VCaP (cell line): ENCODE data around the gene C19orf44.

ENCODE experiments used
- H3K27ac ChIP-seq: fragments of 450-650 bp; 2 replicates; pipeline ENCODE4 v1.5.1; 2017
- TF ChIP-seq, protein P1 (sequence below): fragments of 450-650 bp; conservative IDR thresholded peaks from 2 replicates; pipeline ENCODE4 v1.5.1; 2017; ENCODE audit warnings: mild to moderate bottlenecking, moderate library complexity

The C19orf44 gene

GRCh38 chr19:16536130-16536529 is 39.9 kb downstream of the C19orf44 start:
- TF ChIP-seq, protein P1, sequence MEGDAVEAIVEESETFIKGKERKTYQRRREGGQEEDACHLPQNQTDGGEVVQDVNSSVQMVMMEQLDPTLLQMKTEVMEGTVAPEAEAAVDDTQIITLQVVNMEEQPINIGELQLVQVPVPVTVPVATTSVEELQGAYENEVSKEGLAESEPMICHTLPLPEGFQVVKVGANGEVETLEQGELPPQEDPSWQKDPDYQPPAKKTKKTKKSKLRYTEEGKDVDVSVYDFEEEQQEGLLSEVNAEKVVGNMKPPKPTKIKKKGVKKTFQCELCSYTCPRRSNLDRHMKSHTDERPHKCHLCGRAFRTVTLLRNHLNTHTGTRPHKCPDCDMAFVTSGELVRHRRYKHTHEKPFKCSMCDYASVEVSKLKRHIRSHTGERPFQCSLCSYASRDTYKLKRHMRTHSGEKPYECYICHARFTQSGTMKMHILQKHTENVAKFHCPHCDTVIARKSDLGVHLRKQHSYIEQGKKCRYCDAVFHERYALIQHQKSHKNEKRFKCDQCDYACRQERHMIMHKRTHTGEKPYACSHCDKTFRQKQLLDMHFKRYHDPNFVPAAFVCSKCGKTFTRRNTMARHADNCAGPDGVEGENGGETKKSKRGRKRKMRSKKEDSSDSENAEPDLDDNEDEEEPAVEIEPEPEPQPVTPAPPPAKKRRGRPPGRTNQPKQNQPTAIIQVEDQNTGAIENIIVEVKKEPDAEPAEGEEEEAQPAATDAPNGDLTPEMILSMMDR: no peak

GRCh38 chr19:16537111-16537510 is 40.9 kb downstream of the C19orf44 start:
- no peak overlapping the region for H3K27ac ChIP-seq
- TF ChIP-seq, protein P1: no peak

More at GRCh38 chr19:16536130-16536529, 39.9 kb downstream of the C19orf44 start:
- H3K27ac ChIP-seq: no peak overlapping the region

DNA sequence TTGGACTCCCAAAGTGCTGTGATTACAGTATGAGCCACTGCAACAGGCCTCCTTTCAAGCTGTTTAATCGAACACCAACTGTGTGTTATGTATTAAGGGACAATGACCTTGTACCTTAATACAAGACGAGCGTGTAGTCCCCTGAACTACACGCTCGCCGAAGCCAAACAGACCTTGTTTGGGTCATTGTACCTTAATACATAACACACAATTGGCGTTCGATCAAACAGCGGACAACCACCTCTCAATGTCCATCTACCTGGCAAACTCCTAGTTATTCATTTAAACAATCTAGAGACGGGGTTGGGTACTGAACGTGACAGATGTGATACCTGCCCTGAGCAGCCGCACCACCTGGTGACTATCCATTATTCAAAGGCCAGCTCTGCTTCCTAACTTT is 44.8 kb downstream of the C19orf44 start:
- H3K27ac ChIP-seq: peak overlapping the region; percentile 96; the same call in 1 of the 2 replicates
- TF ChIP-seq, protein P1: no peak

DNA sequence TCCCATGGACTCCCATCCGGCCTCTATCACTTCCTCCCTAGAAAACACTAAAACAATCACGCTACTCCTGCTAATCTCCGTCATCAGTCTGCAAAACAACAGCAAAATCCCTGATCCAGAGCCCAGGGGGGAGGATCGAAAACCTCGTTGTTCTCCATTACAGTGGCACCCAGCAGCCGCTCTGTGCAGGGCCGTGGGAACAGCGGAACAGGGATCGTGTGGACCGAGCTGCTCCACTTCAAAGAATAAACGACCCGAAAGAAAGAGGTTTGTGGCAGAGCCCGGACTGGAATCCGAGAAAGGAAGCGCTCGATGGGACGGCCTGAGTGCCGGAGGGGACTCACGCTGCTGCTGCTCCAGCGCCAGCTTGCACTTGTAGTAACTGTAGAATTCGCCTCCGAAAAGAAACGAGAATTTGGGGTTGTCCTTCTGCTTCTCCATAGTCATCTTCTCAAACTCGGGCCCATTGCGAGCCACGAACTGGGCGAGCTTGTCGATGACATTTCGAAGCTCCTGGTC is 45.4 kb downstream of the C19orf44 start:
- H3K27ac ChIP-seq: peak overlapping the region; percentile 96
- TF ChIP-seq, protein P1: no peak

DNA sequence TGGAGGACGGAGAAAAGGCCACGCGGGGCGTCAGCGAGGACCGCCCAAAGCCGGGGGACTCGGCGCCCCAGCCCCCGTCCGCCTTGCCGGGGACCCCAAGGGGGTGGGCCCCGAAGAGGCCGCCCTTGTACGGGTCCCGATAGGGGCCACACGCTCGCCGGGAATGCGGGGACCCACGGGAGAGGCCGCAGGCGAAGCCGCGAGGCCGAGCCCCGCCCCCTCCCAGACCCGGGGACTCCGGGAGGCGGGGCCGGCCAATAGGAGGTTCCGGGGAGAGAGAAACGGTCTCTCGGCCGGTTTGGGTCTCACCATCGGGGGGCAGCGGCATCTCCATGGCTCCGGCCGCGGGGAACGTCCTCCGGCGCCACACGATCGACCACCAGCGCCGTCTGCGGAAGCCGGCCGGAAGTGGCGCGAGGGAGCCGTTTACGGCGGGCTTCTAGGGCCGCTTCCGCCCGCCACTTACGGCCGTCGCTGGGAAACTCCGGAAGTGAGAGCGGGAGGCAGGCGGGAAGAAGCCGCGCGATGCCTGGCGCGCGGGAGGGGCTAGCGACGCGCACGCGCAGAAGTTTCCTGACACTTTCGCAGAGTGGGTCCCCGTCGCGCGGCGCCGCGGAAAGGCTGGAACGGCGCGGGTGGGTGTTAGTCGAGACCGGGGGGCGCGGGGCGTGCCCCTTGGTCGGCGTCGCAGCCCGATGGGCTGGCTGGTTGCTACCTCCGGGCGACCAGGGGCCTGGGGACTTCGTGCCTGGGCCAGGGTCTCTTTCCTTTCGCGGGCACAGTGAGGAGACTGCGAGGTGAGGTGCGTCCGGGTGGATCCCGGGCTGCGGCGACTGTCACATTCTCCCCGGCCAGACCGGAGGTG is 46.1 kb downstream of the C19orf44 start, which contains the start of gene CHERP:
CHERP (minus strand) TSS at position 393 of the 865 bp plus-strand sequence; CDS start at position 334, 59 bp downstream.
- peak within 1 kb of the TSS; percentile 96 for H3K27ac ChIP-seq
- TF ChIP-seq, protein P1: no peak

GRCh38 chr19:16542910-16543472 is 46.8 kb downstream of the C19orf44 start:
- H3K27ac ChIP-seq: peak overlapping the region; percentile 96

GRCh38 chr19:16543734-16544133 is 47.5 kb downstream of the C19orf44 start:
- H3K27ac ChIP-seq: peak overlapping the region; percentile 96

More at GRCh38 chr19:16542910-16543472, 46.8 kb downstream of the C19orf44 start:
- TF ChIP-seq, protein P1: no peak
